G401 (cell line): ENCODE measurements around the gene DAB2. TPM values are rescaled to one million over a fixed set of nuclear protein-coding genes. Genes with fewer than 3 reads are reported as not detected.

Experiments
- total RNA-seq: library from RNA; depleted of rRNA; stranded (reverse); fragments of >200 nt; shearing (Covaris generic); gene quantifications from 2 replicates; pipeline ENCODE4 v1.2.3, GENCODE V29; 2014; rRNA removed

Gene DAB2
- total RNA-seq, 1 experiment from 2014 or later, result not detected

Other genes with a start within 250 kb of the DAB2 start
- gene FYB1, start 205.4 kb downstream of the DAB2 start, total RNA-seq, result not detected in 2 replicates
- not detected in 2 replicates for gene C9, start 60.5 kb downstream of the DAB2 start, total RNA-seq